Adrenal gland (tissue), 12 donors: ENCODE measurements around the gene PARP14. TPM values are rescaled to one million over a fixed set of nuclear protein-coding genes. Genes with fewer than 3 reads are reported as not detected.
"Not testable (repeated sequence)": the region's sequence is repeated elsewhere in the genome, so short reads cannot be mapped to it uniquely, and the experiment has no call there.

Source experiments
- DNase-seq, 7 donors: peaks; one replicate each; pipeline ENCODE4 v3.0.0-alpha.2; 2019 to 2020
- H3K27ac ChIP-seq, 5 donors: fragments of 200-600 bp; sonication (generic) in 4 of 5; 1 replicate in 3 of 5; 2 replicates in 2 of 5; pipeline versions ENCODE4 v1.5.1 to v1.8.0; 2016 to 2020; ENCODE audit warnings: mild to moderate bottlenecking in 1 of 5
- H3K27me3 ChIP-seq: fragments of 200-600 bp; 2 replicates; pipeline ENCODE4 v1.8.0; 2021
- H3K36me3 ChIP-seq, 2 donors: fragments of 200-600 bp; replicated peaks in 1 of 2; 1 replicate in 1 of 2; 2 replicates in 1 of 2; pipeline versions ENCODE4 v1.5.1 to v1.8.0; 2018 to 2022
- H3K4me1 ChIP-seq, 2 donors: fragments of 200-600 bp; replicated peaks in 1 of 2; 1 replicate in 1 of 2; 2 replicates in 1 of 2; pipeline versions ENCODE4 v1.5.1 to v1.8.0; 2018 to 2021
- H3K4me3 ChIP-seq, 4 donors: fragments of 200-600 bp; sonication (generic) in 3 of 4; one replicate each; pipeline ENCODE4 v1.5.1; 2016 to 2018
- H3K9me3 ChIP-seq, 3 donors: fragments of 200-600 bp; sonication (generic) in 1 of 3; replicated peaks in 1 of 3; 1 replicate in 2 of 3; 2 replicates in 1 of 3; pipeline versions ENCODE4 v1.5.1 to v1.8.0; 2016 to 2021
- CTCF ChIP-seq, 6 experiments: fragments of 450-650 bp in 4 of 6; fragments of 200-600 bp in 2 of 6; sonication (generic) in 1 of 6; IDR thresholded peaks; 1 replicate in 5 of 6; 2 replicates in 1 of 6; pipeline versions ENCODE4 v1.5.1 to v1.8.0; 2016 to 2021; ENCODE audit warnings: antibody characterized with exemption in 6 of 6, mild to moderate bottlenecking in 2 of 6, moderate library complexity in 1 of 6
- POLR2A ChIP-seq, 2 donors: fragments of 450-650 bp; IDR thresholded peaks; one replicate each; pipeline ENCODE4 v1.6.1; 2017; ENCODE audit warnings: antibody characterized with exemption in 2 of 2, mild to moderate bottlenecking in 2 of 2, moderate library complexity in 1 of 2
- WGBS, 4 donors: extraction: QIAGEN DNeasy Blood & Tissue Kit in 2 of 4; methylation state at CpG; one replicate each; pipeline versions ENCODE4 v1.1.5 to v1.1.7; 2013 to 2017; 5-methylcytosine and 5-hydroxymethylcytosine counted together
- intact Hi-C, 2 donors: fragments of 100-400 bp; cut with DNase I; formaldehyde crosslinking; loops; one replicate each; pipeline versions ENCODE4 v1.14.1 to v1.15.0; 2022 to 2023
- polyA plus RNA-seq, 3 donors: library from polyadenylated mRNA; stranded (reverse); fragments of 200-250 nt in 2 of 3; fragments of 350-450 nt in 1 of 3; fragmentation: Illumina TruSeq in 1 of 3; extraction: RNeasy Lipid Tissue Mini Kit (QIAGEN cat#74804) in 1 of 3; gene quantifications; one replicate each; pipeline ENCODE4 v1.2.3, GENCODE V29; 2013 to 2014
- total RNA-seq, 9 donors: library from RNA; depleted of rRNA in 4 of 9; stranded (reverse); fragments of >200 nt in 4 of 9; fragments of 120-200 nt in 1 of 9; fragmentation: NEBNext Ultra II Directional in 1 of 9; extraction: Animal tissue kit (Norgen Biotek cat#: 25700) in 1 of 9; gene quantifications; one replicate each; pipeline versions ENCODE4 v1.1.0 to v1.2.4, GENCODE V29; 2013 to 2023
- donor health status: healthy with polysubstance abuse.
- donor health status: Bipolar disorder and iron deficiency.
- donor health status: DM: yes; HTN: yes; CAD: no.
- donor health status: DM: no; HTN: no; CAD: no.
- donor health status: DM: no; HTN: no; CAD: no.
- donor health status: DM: yes; HTN: yes; CAD: no.

Gene PARP14
- total and polyA plus RNA-seq, 12 donors = 17.4 to 90.2 (median 45.0) TPM

GRCh38 chr3:122697952-122698620, 17.4 kb downstream of the PARP14 start:
- no peaks in the 10 kb centered on the region for H3K4me1 ChIP-seq
- WGBS, 4 donors = 77 to 84% (median 81%) methylated on average over 2 of the region's 2 CpGs
- no peak for DNase-seq
- intact Hi-C loops = no loop called here
- no peak overlapping the region for H3K27ac ChIP-seq
- H3K27me3 ChIP-seq = no peaks in the 10 kb centered on the region
- no peaks in the 10 kb centered on the region for H3K9me3 ChIP-seq
- no peak for TF ChIP-seq POLR2A (IDR thresholded peaks at IDR 0.05)
- TF ChIP-seq CTCF (IDR thresholded peaks at IDR 0.05) = no peak
- H3K4me3 ChIP-seq = no peak overlapping the region
- H3K36me3 ChIP-seq = peaks cover 0 to 70% of the 10 kb centered on the region in 2 donors

DNA sequence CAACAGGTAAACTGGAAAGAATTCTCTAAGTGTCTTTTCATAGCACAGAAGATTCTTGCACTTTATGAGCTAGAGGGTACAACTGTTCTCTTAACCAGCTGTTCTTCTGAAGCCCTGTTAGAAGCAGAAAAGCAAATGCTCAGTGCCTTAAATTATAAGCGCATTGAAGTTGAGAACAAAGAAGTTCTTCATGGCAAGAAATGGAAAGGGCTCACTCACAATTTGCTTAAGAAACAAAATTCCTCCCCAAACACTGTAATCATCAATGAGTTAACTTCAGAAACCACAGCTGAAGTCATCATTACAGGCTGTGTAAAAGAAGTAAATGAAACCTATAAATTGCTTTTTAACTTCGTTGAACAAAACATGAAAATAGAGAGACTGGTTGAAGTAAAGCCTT, 19.6 kb downstream of the PARP14 start:
- intact Hi-C loops = no loop called here
- Histone ChIP-seq H3K9me3 (no peaks in the 10 kb centered on the region), H3K36me3 (peaks cover 0 to 66% of the 10 kb centered on the region in 2 donors), H3K27ac (no peak overlapping the region), H3K27me3 (no peaks in the 10 kb centered on the region), H3K4me3 (no peak overlapping the region), H3K4me1 (no peaks in the 10 kb centered on the region)
- DNase-seq = no peak
- TF ChIP-seq POLR2A (IDR thresholded peaks at IDR 0.05) = no peak
- whole genome bisulfite sequencing, 4 donors = 89 to 91% (median 90%) methylated on average over 2 of the region's 2 CpGs

DNA sequence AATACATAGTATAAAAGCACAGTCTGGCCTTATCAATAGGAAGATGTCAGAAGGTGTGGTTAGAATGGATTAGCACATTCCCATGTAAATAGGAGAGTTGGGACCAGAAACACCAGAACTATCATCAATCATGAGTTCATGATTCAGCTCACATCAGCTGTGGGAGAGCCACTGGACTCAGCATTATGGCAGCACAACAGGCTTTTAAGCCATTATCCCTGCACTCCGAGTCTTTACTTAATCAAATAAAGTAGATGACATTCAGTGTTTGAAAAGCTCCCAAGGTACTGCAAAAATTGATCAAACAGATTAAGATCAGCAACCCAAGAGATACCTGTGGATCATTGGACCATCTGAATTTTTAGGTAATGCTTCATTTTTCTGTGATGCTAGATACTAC, 24.7 kb downstream of the PARP14 start:
- no peak for DNase-seq
- Histone ChIP-seq H3K36me3 (peaks cover 0 to 38% of the 10 kb centered on the region in 2 donors), H3K4me3 (no peak overlapping the region), H3K27me3 (no peaks in the 10 kb centered on the region), H3K27ac (no peak overlapping the region), H3K4me1 (no peaks in the 10 kb centered on the region), H3K9me3 (no peaks in the 10 kb centered on the region)
- intact Hi-C loops = no loop called here
- 92 to 97% (median 94%) methylated on average over 1 of the region's 1 CpG for WGBS, 4 donors
- TF ChIP-seq CTCF (IDR thresholded peaks at IDR 0.05) (no peak), POLR2A (IDR thresholded peaks at IDR 0.05) (no peak)

- peaks cover 0 to 43% of the 10 kb centered on the region in 2 donors for H3K36me3 ChIP-seq
- DNase-seq, H3K4me1 ChIP-seq, H3K9me3 ChIP-seq, H3K4me3 ChIP-seq, H3K27ac ChIP-seq, H3K27me3 ChIP-seq, intact Hi-C loops: not testable (repeated sequence)
- WGBS, 4 donors = 94 to 100% (median 96%) methylated on average over 1 of the region's 1 CpG
These were observed 30.1 kb downstream of the PARP14 start for GRCh38 chr3:122710616-122711251.

- H3K27ac ChIP-seq = no peak overlapping the region
- peaks cover 0 to 71% of the 10 kb centered on the region in 2 donors for H3K36me3 ChIP-seq
- no peak for TF ChIP-seq POLR2A (IDR thresholded peaks at IDR 0.05)
- no peak for TF ChIP-seq CTCF (IDR thresholded peaks at IDR 0.05)
- H3K4me1 ChIP-seq = no peaks in the 10 kb centered on the region
- H3K9me3 ChIP-seq = no peaks in the 10 kb centered on the region
- intact Hi-C loops = no loop called here
- no peak overlapping the region for H3K4me3 ChIP-seq
- DNase-seq = no peak
- WGBS, 4 donors = 78 to 90% (median 84%) methylated on average over 3 of the region's 3 CpGs
- no peaks in the 10 kb centered on the region for H3K27me3 ChIP-seq
These were observed 33.6 kb downstream of the PARP14 start for GRCh38 chr3:122714273-122714672.
